HCT116 (cell line): ENCODE results near the gene PIK3C2A. TPM values are rescaled to one million over a fixed set of nuclear protein-coding genes. Genes with fewer than 3 reads are reported as not detected.

Source experiments
- ATAC-seq: fragments of 200-7000 bp; cut with Tn5 transposase; 2 replicates; pipeline ENCODE4 v1.9.1; 2020; ENCODE audit warnings: mild to moderate bottlenecking, moderate library complexity
- BruUV-seq: library from RNA; stranded (reverse); fragments of 400-500 nt; replicated peaks from 2 replicates; lab custom pipeline; 2021; lab: Mats Ljungman, UMichigan
- CTCF ChIA-PET: fragments of 300-600 bp; sonication (Branson Sonifier 250); formaldehyde crosslinking; loops from one replicate; lab custom pipeline; 2021; ENCODE audit warnings: antibody characterized with exemption; lab: Charles Lee
- POLR2A ChIA-PET: fragments of 300-600, 350-600 bp; sonication (Branson Sonifier 250); formaldehyde crosslinking; loops from one replicate; lab custom pipeline; 2021; ENCODE audit warnings: antibody characterized with exemption; lab: Charles Lee
- RAD21 ChIA-PET, 2 experiments: fragments of 300-600 bp; sonication (Branson Sonifier 250); formaldehyde crosslinking; loops; one replicate each; lab custom pipeline; 2023; ENCODE audit warnings: low total read pairs in 2 of 2; ENCODE audit not compliant: uncharacterized antibody in 2 of 2, unreplicated experiment in 2 of 2, low non-redundant PET in 1 of 2; lab: Charles Lee
- DNase-seq: peaks from one replicate; pipeline ENCODE4 v3.0.0-alpha.2; 2010; ENCODE audit warnings: low read depth, low spot score
- H2AFZ ChIP-seq: fragments of 200-600 bp; shearing (Covaris generic), sonication (generic); 2 replicates; pipeline ENCODE4 v1.6.1; 2017; ENCODE audit warnings: low read depth, mixed run types, mixed read lengths, antibody characterized with exemption, low read length; ENCODE audit not compliant: poor library complexity, severe bottlenecking
- H3K27ac ChIP-seq: 2 replicates; pipeline ENCODE4 v1.5.1; 2012; ENCODE audit warnings: low read depth, low read length
- H3K27me3 ChIP-seq: fragments of 200-600 bp; sonication (generic); 2 replicates; pipeline ENCODE4 v1.6.1; 2016; ENCODE audit warnings: mixed run types, low read length, mixed read lengths; ENCODE audit not compliant: insufficient read depth
- H3K36me3 ChIP-seq, 2 experiments: fragments of 200-500 bp in 1 of 2; fragments of 200-600 bp in 1 of 2; sonication (Bioruptor generic) in 1 of 2; sonication (generic) in 1 of 2; 2 replicates each; pipeline versions ENCODE4 v1.5.1 to v1.6.1; 2014 to 2016; ENCODE audit warnings: low read length in 2 of 2, inconsistent platforms in 1 of 2, mixed read lengths in 1 of 2, mixed run types in 1 of 2; ENCODE audit not compliant: insufficient read depth in 2 of 2, control insufficient read depth in 1 of 2
- H3K4me1 ChIP-seq, 2 experiments: fragments of 200-600 bp in 1 of 2; sonication (generic) in 1 of 2; 2 replicates each; pipeline versions ENCODE4 v1.5.1 to v1.6.1; 2012 to 2017; ENCODE audit warnings: low read length in 2 of 2, inconsistent platforms in 1 of 2, mild to moderate bottlenecking in 1 of 2, mixed read lengths in 1 of 2, mixed run types in 1 of 2, moderate library complexity in 1 of 2; ENCODE audit not compliant: insufficient read depth in 2 of 2, control insufficient read depth in 1 of 2
- H3K4me2 ChIP-seq: fragments of 200-600 bp; sonication (generic); 2 replicates; pipeline ENCODE4 v1.6.1; 2017; ENCODE audit warnings: mixed run types, low read length, mixed read lengths
- H3K4me3 ChIP-seq, 2 experiments: fragments of 200-600 bp in 1 of 2; sonication (generic) in 1 of 2; replicated peaks in 1 of 2; 2 replicates each; pipeline ENCODE4 v1.5.1; 2011 to 2016; ENCODE audit warnings: low read length in 2 of 2, control low read depth in 1 of 2, low read depth in 1 of 2, mild to moderate bottlenecking in 1 of 2, mixed read lengths in 1 of 2, mixed run types in 1 of 2
- H3K79me2 ChIP-seq: fragments of 200-600 bp; sonication (generic); 2 replicates; pipeline ENCODE4 v1.6.1; 2017; ENCODE audit warnings: mild to moderate bottlenecking, mixed run types, low read length, moderate library complexity, mixed read lengths; ENCODE audit not compliant: insufficient read depth
- H3K9ac ChIP-seq: fragments of 200-600 bp; sonication (generic); 2 replicates; pipeline ENCODE4 v1.6.1; 2016; ENCODE audit warnings: low read length, mixed read lengths
- H3K9me2 ChIP-seq: fragments of 200-600 bp; sonication (generic), shearing (Covaris generic); 2 replicates; pipeline ENCODE4 v1.6.1; 2017; ENCODE audit warnings: mixed run types, mild to moderate bottlenecking, moderate library complexity; ENCODE audit not compliant: insufficient read depth
- H3K9me3 ChIP-seq, 2 experiments: fragments of 200-500 bp in 1 of 2; fragments of 200-600 bp in 1 of 2; sonication (Bioruptor generic) in 1 of 2; sonication (generic) in 1 of 2; 2 replicates each; pipeline ENCODE4 v1.6.1; 2014 to 2017; ENCODE audit warnings: low read length in 2 of 2, mixed read lengths in 2 of 2, inconsistent platforms in 1 of 2, low read depth in 1 of 2, mild to moderate bottlenecking in 1 of 2, mixed run types in 1 of 2, moderate library complexity in 1 of 2; ENCODE audit not compliant: control insufficient read depth in 1 of 2, insufficient read depth in 1 of 2
- H4K20me1 ChIP-seq: fragments of 200-600 bp; sonication (generic), shearing (Covaris generic); 2 replicates; pipeline ENCODE4 v1.6.1; 2017; ENCODE audit warnings: mixed run types, mild to moderate bottlenecking, moderate library complexity; ENCODE audit not compliant: insufficient read depth
- FOSL1 ChIP-seq: IDR thresholded peaks from 2 replicates; pipeline ENCODE4 v1.6.1; 2012; ENCODE audit warnings: low read depth
- POLR2A ChIP-seq: IDR thresholded peaks from 2 replicates; pipeline ENCODE4 v1.7.0; 2011; ENCODE audit warnings: borderline replicate concordance; ENCODE audit not compliant: insufficient read depth, insufficient read length; ENCODE audit errors: extremely low read depth
- POLR2AphosphoS5 ChIP-seq: IDR thresholded peaks from 2 replicates; pipeline ENCODE4 v1.6.1; 2011; ENCODE audit warnings: mild to moderate bottlenecking, low read depth, low read length, moderate library complexity
- YY1 ChIP-seq: IDR thresholded peaks from 2 replicates; pipeline ENCODE4 v1.6.1; 2011; ENCODE audit warnings: low read length, low read depth, moderate library complexity, mild to moderate bottlenecking; ENCODE audit not compliant: insufficient replicate concordance; ENCODE audit errors: extremely low read depth
- ZBTB33 ChIP-seq: IDR thresholded peaks from 2 replicates; pipeline ENCODE4 v1.6.1; 2011; ENCODE audit warnings: mild to moderate bottlenecking, low read length, moderate library complexity; ENCODE audit not compliant: insufficient replicate concordance; ENCODE audit errors: extremely low read depth
- ZNF274 ChIP-seq: fragments of 200-500 bp; sonication (Bioruptor generic); IDR thresholded peaks from 2 replicates; pipeline ENCODE4 v1.6.1; 2014; ENCODE audit warnings: mild to moderate bottlenecking, low read depth, low read length, inconsistent platforms
- intact Hi-C: fragments of 100-400 bp; cut with micrococcal nuclease; formaldehyde crosslinking; loops from 2 replicates; pipeline ENCODE4 v1.10.0; 2022
- total RNA-seq: library from RNA; stranded (reverse); gene quantifications from one replicate; pipeline ENCODE4 v1.2.1, GENCODE V29; 2021; ENCODE audit not compliant: unreplicated experiment

The PIK3C2A gene
- total RNA-seq, 1 experiment from 2014 or later = 51.6 TPM

- Histone ChIP-seq H3K9me3 (no peaks in the 10 kb centered on the region), H3K79me2 (no peaks in the 10 kb centered on the region), H3K36me3 (no peaks in the 10 kb centered on the region), H3K9ac (no peak overlapping the region), H3K4me2 (no peak overlapping the region), H4K20me1 (no peaks in the 10 kb centered on the region), H3K27ac (no peak overlapping the region), H3K4me1 (no peaks in the 10 kb centered on the region; a peak in 1 of 4 replicates), H3K4me3 (no peak overlapping the region), H2AFZ (no peak overlapping the region)
- ChIA-PET POLR2A (no interaction called here), CTCF (interaction anchor here (1.1 to 1.8 kb wide), 5 partner anchors 11 to 368 kb away, joined by 4 to 12 read pairs (median 6); no protein-coding TSS in a partner anchor), RAD21 (interaction anchor here in 1 of 2 experiments (1.2 kb wide), 1 partner anchor 37 kb away, joined by 3 read pairs; no protein-coding TSS in a partner anchor)
- intact Hi-C loops = loop anchor here (1.0 to 10.0 kb wide), 4 partner anchors 124 to 298 kb away; partner anchors contain the start of gene NCR3LG1
- TF ChIP-seq ZBTB33 (no peak), FOSL1 (no peak), POLR2A (no peak), ZNF274 (no peak), POLR2AphosphoS5 (no peak), YY1 (no peak)
- TF ChIP-seq, all 23 proteins: peak for 0
- ATAC-seq (no peak), DNase-seq (no peak)
- Histone ChIP-seq H3K27me3 (no peaks in the 10 kb centered on the region), H3K9me2 (no peaks in the 10 kb centered on the region)
- no TSS peak for BruUV-seq
These were observed 23.4 kb upstream of the PIK3C2A start for GRCh38 chr11:17230867-17231851.
